ENCODE data around the gene KAZALD1.
"Not testable (repeated sequence)": the region's sequence is repeated elsewhere in the genome, so short reads cannot be mapped to it uniquely, and the experiment has no call there.

KAZALD1 gene

DNA sequence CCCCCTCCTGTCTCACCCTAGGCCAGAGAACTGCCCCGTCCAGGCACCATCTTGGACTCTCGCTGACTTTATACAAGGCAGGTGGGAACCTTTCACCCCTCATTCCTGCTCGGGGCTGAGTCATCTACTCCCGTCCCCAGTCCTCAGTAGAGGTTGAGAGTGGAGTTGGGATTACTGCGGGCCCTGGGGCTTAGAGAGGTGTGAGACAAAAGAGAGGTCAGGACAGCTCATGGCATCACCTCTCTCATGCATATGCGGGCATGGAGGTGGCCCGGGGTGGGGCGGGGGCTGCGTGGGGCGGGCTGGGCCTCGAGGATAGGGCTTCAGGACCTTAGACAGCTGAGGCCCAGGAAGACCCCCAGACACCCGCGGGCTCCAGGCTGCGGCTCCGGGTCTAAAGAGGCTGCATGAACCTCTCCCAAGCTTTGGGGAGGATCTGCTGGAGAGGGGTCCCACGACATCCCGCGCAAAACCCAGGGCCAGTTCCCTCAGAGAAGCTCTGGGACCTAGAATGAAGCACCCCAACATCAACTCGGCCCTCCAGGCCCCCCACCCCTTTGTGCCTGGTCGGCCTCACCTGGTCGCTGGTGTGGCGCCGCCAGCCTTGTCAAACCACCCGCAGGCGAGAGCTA, 31.2 kb upstream of the KAZALD1 start:
- DNase-seq: no peak

DNA sequence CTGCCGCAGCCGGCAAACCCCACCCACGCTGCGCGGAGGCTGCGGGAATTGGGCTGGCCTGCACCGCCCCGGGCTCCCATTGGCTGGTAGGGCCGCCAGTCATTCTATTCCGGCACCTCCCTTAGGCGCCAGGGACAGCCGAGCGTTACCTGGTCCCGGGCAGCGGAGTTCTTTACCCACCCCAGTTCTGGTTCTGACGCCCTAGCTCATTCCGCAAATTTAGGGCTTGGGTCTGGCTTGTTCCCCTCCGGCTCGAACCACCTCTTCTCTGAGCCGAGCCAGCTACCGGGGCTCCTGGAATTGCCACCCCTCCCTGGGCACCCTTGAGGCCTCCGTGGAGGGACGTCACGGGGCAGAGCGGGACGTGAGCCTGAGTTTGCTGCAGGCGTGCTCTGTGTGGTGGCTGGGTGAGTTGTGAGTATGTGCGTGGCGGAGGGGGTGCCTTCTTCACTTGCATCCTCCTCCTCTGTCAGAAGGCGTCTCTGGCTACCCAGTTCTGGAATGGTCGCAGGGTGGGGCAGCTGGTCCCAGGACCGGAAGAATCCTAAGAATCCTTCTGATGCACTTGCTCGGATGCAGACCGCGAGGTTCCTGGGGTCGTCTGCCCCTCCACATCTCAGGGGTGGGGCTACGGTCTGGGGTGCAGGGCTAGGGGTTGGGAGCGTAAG, 30.5 kb upstream of the KAZALD1 start, which contains the start of the genes PDZD7 and SFXN3:
PDZD7 (minus strand) TSS at position 2 of the 668 bp plus-strand sequence. CDS start 910 bp downstream, outside the sequence.
SFXN3 (plus strand) TSS at position 107 of the 668 bp plus-strand sequence. CDS start 3,461 bp downstream, outside the sequence.
- peak; percentile 95 for DNase-seq

DNA sequence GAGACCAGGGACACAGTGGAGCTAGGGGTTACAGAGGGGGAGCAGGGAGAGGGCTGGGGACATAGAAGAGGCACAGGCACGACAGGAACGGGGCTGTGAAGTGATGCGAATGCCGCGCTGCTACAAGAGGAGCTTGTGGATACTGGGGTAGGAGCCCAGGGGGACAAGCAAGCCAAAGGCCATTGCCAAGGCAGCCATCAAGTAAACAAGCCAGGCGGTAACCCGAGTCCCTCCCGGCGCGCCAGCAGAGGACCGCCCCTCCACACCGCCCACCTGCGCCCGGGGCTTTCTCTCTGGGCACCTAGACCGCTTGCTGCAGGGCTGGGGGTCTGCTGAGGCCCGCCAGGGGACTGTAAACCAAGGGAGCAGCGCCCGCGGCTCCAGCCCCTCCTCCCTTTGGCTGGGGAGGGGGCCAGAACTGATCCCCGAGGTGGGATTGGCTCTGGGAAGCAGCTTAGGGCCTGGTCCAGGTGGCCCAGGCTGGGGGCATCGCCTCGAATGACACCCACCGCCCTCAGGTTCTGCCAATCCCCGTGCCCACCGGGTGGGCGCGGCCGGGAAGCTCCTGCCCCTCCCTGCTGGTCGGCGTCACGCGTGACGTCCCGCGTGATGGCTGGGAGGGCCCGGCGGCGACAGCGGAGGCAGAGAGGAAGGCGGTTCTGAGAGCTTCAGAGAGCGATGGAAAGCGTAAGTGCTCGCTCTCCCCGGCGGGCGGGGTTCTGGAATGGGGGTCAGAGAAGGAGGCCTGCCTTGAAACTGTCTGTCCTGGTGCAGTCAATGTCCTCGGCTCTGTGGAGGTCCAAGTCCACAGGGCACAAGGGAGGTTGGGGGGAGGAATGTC, 29.8 kb upstream of the KAZALD1 start:
- DNase-seq: peak; percentile 86

DNA sequence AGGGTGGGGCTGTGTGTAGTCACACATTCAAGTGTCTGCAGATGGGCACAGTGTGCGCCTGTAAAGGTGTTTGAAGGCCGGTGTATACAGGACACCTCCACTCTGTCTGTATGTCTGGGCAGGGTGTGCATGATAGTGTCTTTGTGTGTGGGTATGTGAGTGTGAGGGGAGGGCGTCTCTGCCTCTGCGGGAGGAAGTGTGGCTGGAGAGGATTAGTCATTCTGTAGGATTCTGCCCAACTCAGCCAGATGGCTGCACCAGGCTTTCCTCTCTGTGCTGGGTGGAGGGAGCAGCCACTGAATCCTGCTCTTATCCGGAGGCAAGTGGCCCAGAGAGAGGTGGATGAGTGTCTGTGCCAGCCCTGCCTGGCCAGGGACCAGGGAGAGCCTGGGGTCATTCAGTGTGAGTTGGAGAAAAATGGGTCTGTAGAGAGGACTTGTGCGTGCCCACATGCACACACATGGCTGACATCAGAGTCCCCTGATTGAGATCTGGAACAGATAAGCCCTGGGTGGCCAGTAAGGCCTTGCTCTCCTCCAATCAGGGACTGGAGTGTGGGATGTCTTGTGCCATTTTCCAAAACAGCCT, 29.1 kb upstream of the KAZALD1 start:
- DNase-seq: peak; percentile 56

DNA sequence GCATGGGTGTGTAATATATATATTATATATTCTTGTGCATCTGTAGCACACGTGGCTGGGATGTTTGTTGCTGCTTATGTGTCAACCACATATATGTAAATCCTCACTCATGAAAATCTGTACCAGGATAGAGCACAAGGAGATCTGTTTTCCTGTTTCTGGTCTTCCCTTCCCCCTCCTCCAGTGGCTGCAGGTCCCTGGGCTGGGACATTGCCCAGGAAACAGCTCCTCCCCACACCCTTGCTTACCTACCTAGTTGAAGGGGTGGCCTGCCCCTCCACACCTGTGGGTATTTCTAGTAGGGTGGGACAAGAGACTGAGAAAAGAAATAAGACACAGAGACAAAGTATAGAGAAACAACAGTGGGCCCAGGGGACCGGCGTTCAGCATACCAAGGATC, 28.5 kb upstream of the KAZALD1 start:
- no peak for DNase-seq

DNA sequence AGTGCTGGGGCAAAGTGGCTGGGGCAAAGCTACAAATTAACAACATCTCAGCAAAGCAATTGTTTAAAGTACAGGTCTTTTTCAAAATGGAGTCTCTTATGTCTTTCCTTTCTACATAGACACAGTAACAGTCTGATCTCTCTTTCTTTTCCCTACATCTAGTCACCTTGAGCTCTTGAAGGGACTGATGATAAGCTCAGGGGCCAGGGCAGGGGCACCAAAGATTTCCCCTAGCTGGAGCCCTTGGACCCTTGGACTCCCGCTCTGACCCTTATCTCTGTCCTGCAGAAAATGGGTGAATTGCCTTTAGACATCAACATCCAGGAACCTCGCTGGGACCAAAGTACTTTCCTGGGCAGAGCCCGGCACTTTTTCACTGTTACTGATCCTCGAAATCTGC, 27.4 kb upstream of the KAZALD1 start:
- not testable (repeated sequence) for DNase-seq

DNA sequence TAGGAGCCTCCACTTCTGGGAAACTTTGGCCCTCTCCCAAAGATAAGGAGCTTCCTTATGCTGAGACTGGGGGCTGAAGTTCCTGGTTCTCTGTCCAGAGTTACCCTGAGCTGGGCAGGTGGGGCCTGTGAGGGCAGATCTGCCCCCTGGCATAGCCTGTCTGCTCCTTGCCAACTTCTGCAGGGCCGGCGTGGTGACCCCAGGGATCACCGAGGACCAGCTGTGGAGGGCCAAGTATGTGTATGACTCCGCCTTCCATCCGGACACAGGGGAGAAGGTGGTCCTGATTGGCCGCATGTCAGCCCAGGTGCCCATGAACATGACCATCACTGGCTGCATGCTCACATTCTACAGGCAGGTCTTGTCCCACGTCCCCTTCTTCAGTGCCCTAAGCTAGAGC, 26.5 kb upstream of the KAZALD1 start:
- no peak for DNase-seq

DNA sequence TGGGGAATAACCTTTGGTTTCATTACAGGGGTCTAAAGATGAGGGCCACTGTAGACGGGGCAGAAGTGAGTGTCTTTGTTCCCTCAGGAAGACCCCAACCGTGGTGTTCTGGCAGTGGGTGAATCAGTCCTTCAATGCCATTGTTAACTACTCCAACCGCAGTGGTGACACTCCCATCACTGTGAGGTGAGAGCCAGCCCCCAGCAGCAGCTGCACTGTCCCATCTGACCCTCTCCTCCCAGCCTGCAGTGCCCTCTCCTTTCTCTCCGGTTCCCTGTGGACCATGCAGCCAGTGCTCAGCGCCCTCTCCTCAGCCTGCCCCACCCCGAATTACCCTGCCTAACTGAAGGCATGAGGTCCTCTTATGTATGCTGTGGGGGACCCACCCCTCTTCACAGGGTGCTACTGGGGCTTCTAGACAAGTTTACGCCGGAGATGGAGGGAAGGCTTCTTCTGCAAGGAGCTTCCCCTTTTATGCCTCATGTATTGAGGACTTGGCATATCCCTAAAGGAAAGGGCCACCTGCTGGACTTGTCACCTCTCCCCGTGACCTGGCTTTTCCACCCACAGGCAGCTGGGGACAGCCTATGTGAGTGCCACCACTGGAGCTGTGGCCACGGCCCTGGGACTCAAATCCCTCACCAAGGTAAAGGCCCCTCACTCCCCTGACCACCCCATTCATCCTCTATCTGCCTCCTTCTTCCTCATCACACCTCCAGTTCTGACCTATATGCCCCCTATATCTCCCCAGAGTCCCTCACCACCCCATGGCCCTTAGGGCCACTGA, 25.7 kb upstream of the KAZALD1 start:
- no peak for DNase-seq

DNA sequence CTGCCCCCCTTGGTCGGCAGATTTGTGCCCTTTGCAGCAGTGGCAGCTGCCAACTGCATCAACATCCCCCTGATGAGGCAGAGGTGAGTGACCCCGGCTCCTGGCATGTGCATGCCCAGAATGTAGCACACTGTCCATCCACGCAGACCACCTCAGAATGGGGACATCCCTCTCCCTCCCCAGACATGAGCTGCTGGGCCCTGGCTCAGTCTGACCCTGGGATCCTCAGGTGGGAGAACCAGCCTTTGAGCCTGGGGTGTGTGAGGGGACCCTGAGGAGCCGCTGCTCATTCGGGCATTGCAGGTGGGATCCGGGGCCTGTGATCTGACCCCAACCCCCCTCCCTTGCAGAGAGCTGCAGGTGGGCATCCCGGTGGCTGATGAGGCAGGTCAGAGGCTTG, 25.1 kb upstream of the KAZALD1 start:
- no peak for DNase-seq

DNA sequence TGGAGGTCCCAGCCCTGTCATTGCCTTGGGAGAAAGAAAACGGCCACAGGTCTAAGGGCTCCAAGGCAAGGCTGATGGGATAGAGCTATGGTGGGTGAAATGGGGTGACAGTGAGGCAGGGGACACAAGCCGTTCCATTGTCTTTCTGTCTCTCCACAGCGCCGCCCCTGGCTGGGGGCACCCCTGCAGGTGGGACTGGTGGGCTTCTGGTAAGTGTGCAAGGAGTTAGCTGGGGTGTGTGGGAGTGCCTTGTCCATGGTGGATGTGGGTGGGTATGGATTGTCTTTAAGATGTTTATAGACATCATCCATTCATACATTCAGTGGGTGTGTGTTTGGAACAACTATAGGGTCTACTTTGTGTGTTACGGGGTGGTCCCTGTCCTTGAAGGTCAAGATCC, 23.3 kb upstream of the KAZALD1 start:
- no peak for DNase-seq

DNA sequence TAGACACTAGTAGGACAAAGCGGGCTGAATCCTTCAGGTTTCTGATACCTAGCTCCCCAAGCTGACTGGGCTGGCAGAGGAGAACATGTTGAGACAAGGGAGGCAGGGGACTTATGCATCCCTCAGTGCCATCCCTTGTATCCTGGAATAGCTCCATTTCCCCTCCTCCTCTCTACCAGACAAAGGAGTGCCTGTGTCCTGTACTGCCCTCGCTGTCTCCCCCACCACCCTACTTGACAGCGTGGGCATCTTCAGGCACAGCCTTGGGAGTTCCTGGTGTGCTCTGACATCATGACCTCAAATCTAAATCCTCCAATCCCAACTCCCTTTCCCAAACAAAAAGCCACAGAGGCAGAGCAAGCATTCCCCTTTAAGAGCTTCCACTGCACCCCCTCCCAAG, 21.7 kb upstream of the KAZALD1 start:
- DNase-seq: no peak

DNA sequence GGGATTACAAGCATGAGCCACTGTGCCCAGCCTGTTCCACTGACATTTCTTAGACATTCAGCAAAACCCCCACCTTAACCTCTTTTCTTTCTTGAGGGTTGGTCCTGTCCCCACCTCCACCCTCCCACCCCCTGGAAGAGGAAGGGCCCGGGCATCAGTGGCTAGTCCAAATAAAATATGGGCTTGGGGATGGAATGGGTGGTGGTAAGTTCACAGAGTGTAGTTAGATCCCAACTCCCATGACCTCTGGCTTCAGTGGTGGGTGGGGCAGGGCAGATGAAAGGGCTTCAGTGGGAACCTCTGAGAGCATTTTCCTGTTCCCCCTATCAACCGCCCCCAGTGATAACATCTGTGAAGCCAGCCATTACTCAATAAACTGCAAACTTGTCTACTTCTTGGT, 20.9 kb upstream of the KAZALD1 start:
- DNase-seq: no peak

DNA sequence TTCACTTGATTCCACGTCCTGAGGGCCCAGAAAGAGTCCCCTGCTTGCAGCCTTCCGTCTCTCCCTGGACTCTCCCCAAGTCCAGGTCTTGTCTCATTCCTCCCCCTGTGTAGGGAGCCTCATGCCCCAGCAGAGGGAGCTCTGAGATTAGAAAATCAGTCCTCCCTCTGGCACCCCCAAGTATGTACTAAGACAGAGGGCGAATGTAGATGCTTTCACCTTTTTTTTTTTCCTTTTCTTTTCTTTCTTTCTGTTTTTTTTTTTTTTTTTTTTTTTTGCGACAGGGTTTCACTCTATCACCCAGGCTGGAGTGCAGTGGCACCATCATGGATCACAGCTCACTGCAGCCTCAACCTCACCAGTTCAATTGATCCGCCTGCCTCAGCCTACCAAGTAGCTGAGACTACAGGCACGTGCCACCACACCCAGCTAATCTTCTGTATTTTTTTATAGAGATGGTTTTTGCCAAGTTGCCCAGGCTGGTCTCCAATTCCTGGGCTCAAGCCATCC, 20.5 kb upstream of the KAZALD1 start:
- DNase-seq: peak; percentile 88

DNA sequence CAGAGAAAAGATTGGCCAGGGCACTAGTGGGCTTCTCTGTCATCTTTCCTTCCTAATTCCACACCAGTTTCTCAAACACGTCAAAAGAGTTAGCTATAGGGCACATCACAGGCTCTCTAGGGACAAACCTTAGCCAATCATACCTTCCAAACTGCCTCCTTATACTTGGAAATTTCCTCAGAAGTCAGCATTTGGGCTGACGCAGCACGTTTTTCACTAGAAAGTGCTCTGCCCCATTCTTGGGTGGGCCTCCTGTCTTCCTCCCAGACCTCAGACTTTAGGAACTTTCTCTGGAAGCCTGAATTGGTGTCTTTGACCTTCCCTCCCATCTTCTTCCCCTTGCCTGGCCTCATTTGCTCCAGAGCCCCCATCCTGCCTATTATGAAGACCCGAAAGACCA, 19.7 kb upstream of the KAZALD1 start:
- DNase-seq: no peak

DNA sequence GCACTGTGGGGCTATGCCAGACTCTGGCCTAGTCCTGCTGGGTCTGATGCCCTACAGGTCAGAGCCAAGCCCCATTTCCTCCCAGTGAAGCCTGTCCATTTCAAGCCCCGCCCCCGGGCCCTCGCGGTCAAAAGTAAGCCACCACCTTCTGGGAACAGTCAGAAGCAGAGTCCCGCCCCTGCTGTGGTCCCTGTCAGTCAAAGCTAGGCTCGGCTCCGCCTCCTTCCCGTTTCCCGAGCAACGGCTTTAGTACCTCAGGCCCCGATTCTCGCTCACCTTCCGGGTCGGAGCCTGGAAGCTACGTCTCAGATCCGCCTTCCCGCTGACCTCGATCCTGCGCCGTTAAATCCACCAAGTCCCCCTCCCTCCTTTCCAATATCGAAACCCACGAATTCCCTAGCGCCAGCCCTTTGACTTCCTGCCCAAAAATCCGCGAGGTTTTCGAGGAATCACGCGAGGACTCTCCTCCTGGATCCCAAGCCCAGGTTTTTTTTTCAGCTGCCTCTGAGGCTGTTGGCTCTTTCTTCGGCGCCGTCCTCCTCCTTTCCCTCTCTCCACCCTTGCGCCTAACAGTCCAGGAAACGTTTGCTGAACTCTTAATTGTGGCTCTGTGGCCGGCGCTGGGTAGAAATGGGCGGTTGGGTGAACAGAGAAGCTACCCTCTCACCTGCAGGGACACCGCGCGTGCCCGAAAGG, 19.0 kb upstream of the KAZALD1 start:
- DNase-seq: peak; percentile 89

DNA sequence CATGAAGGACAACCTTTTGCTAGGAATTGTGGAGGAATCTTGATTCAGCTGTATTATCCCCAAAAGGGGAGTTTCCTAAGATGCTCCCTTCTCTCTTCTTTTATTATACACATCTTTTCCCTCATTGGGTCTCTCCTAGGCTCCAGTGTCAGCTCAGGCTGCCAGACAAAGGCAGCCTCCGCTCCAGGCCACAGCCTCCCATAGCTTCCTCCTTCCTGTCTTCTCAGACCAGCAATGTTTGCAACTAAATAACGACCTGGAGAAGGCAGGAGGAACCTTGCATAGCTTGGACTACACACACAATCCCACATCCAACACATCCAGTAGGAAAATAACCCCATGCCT, 18.5 kb upstream of the KAZALD1 start:
- no peak for DNase-seq

DNA sequence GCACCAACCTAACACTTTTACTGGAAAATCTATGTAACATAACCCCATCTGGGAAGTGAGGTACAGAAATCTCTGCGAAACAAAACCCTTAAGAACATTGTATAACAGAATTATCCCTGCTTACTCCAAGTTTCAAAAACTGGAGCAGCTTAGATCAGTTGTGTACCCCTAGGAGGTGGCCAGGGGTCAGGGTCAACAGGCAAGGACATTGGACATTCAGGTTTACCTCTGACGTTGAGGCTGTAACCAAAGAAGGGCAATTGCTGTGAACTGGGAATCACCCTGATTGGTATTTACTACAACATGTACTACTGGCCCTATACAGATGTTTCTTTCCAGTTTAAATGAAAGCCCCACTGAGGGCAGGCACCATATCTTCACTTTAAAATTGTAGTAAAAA, 17.7 kb upstream of the KAZALD1 start:
- no peak for DNase-seq

DNA sequence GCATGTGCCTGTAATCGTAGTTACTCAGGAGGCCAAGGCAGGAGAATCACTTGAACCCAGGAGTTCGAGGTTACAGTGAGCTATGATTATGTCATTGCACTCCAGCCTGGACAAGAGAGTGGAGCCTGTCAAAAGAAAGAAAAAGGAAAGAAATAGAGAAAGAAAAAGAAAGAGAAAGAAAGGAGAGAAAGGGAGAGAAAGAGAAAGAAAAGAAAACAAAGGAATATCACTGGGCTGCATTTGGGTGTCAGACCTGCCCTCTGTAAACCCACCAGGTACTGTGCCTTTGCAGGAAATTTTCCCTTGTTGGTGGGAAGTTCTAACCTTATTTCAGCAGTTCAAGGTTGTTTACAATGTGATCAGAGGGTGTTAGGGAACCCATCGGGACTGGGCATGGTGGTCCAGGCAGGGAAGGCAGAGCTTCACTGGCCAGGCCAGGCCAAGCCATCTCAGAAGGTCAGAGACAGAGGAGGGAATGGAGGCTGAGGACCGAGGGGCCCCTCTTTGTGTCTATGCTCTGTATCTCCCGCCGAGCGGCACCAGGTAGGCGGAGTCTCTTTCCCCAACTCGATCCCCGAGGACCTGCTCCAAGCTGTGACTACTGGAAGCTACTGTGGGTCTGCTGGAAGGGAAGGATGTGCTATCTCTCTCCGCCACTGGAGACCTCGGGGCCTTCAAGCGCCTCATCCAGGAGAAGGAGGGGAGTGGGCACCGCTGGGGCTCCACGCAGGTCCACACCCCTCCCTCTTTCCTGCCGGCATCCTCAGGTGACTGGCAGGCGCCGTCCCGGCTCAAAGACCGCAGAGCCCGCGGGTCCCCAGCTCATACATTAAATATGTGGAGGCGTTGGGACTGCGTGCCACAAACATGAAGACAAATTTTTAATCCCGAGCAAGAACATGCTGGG, 15.2 kb upstream of the KAZALD1 start:
- DNase-seq: no peak

DNA sequence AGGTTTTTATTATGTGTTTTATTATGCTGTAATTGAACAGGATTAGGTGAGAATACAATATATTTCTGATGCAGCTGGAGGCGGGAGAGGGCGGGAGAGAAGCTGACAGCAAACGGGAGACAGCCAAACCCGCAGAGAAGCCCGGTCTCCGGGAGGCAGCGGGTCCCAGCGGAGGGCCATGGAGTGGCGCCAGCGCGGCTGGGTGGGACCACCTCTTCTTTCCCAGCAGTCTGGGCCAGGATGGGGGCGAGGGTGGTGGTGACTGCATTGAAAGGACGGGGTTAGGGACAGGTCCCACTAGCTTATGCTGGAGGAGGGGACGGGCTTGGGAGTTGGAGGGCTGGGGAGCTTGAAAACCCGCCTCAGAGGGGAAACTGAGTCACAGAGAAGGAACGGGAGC, 14.5 kb upstream of the KAZALD1 start:
- DNase-seq: no peak
